VCaP (cell line): ENCODE results near the gene CDC73.
"Not testable (repeated sequence)": the region's sequence is repeated elsewhere in the genome, so short reads cannot be mapped to it uniquely, and the experiment has no call there.

Experiments used
- H3K27ac ChIP-seq: fragments of 450-650 bp; 2 replicates; pipeline ENCODE4 v1.5.1; 2017
- TF ChIP-seq, protein P1 (sequence below): fragments of 450-650 bp; conservative IDR thresholded peaks from 2 replicates; pipeline ENCODE4 v1.5.1; 2017; ENCODE audit warnings: mild to moderate bottlenecking, moderate library complexity

The CDC73 gene

DNA sequence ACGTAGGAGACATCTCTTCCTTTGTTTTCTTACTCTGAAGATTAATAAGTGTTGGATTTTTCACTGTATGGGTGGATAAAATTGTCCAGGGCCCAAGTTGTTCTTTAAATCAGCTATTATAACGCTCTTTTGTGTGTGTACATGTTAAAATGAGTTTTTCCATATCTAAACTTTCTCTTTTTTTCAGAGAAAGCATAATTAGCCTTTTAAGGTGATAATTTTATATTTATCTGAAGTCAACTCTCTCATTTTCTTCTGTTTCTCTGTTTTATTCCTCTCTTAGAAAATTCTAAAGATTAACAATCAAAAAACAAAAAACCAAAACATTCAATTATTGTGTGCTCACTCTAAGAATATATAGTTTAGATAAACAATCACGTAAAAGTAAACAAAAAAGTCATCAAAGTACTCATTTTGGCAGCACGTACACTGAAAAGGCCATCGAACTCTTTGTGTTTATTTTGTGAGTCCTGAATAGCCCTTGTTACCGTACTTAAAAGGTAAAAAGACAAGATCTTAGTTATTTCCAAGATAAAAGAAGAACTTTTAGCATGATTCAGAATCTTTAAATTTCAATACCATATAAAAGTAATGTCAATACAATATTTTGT lies 7.2 kb upstream of the CDC73 start:
- TF ChIP-seq, protein P1, sequence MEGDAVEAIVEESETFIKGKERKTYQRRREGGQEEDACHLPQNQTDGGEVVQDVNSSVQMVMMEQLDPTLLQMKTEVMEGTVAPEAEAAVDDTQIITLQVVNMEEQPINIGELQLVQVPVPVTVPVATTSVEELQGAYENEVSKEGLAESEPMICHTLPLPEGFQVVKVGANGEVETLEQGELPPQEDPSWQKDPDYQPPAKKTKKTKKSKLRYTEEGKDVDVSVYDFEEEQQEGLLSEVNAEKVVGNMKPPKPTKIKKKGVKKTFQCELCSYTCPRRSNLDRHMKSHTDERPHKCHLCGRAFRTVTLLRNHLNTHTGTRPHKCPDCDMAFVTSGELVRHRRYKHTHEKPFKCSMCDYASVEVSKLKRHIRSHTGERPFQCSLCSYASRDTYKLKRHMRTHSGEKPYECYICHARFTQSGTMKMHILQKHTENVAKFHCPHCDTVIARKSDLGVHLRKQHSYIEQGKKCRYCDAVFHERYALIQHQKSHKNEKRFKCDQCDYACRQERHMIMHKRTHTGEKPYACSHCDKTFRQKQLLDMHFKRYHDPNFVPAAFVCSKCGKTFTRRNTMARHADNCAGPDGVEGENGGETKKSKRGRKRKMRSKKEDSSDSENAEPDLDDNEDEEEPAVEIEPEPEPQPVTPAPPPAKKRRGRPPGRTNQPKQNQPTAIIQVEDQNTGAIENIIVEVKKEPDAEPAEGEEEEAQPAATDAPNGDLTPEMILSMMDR, result no peak
- peak overlapping the region; percentile 92 for H3K27ac ChIP-seq

DNA sequence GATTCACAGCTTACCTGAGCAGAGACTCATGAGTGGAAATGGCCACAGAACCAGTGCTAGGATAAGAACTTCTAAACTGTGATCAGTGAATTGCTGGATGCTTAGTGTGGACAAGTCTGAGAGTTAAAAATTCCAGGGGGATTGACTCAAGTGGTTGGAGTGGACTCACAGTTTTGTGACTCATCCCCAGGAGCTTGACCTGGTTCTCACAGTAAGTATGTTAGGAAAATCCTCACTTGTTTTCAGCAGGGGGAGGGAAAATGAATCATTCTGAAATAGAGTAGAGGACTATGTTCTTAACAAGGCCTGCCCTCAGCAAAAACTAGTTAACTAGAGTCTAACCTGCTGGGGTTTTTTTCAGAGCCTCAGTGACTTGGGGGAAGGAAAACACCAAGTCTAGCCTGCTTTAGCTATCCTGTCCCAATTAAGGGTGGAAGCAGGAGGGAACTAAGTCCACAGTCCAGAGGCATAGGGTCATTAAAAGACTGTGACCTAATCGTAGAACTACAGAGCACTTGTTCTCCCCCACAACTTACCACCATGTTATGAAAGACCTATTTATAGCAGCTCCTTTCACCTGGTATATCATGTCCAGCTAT lies 6.1 kb upstream of the CDC73 start:
- H3K27ac ChIP-seq, result no peak overlapping the region
- TF ChIP-seq, protein P1, result no peak

DNA sequence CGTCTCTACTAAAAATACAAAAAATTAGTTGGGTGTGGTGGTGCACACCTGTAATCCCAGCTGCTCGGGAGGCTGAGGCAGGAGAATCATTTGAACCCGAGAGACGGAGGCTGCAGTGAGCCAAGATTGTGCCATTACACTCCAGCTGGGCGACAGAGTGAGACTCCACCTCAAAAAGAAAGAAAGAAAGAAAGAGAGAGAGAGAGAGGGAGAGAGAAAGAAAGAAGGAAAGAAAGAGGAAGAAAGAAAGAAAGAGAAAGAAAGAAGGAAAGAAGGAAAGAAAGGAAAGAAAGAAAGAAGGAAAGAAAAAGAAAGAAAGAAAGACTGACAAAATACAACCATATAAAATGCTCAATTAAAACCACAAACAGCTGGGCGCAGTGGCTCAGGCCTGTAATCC lies 4.7 kb upstream of the CDC73 start:
- H3K27ac ChIP-seq, result not testable (repeated sequence)

DNA sequence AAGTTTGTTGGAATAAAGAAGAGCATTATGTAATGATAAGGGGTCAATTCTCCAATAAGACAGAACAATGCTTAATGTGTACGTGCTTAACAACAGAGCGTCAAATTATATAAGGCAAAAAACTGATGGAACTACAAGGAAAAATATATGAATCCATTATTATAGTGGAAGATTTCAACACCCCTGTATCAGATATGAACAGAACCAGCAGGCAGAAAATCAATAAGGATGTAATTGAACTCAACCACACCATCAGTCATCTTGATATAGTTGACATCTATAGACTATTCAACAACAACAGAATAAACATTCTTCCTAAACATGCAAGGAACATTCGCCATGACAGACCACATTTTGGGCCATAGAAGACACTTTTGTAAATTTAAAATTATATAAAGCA lies 3.6 kb upstream of the CDC73 start:
- TF ChIP-seq, protein P1, result no peak
- no peak overlapping the region for H3K27ac ChIP-seq

DNA sequence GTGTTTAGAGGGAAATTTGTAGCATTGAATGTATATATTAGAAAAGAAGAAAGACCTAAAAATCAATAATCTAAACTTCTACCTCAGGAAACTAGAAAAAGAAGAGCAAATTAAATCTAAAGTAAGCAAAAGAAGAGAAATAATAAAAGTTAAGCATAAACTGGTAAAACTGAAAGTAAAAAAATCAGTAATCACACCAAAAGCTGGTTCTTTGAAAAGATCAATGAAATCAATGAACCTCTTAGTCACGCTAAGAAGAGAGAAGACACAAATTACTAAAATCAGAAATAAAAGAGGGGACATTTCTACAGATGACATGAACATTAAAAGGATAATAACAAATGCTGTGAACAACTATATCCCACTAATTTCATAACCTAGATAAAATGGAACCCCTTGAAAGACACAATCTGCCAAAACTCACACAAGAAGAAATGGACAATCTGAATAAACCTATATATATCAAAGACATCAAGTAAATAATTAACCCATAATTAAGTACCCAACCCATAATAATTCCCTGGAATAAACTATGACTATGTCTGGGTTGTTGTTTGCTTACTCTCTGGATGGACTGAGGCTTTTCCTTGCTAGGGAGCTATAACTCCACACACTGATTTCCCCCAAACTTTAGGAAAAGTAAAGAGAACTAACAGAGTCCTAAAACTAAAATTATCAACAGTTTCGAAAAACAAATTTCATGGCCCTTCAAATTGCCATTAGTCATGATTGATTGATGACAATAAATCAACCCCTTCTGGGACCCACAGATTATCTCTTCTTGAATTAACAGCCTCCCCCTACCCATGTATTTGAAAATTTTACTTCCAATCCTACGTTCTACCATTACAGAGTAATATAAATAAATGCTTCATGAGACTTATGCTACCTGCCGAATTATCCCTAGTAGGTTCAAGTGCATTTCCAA lies 2.8 kb upstream of the CDC73 start:
- H3K27ac ChIP-seq, result no peak overlapping the region

DNA sequence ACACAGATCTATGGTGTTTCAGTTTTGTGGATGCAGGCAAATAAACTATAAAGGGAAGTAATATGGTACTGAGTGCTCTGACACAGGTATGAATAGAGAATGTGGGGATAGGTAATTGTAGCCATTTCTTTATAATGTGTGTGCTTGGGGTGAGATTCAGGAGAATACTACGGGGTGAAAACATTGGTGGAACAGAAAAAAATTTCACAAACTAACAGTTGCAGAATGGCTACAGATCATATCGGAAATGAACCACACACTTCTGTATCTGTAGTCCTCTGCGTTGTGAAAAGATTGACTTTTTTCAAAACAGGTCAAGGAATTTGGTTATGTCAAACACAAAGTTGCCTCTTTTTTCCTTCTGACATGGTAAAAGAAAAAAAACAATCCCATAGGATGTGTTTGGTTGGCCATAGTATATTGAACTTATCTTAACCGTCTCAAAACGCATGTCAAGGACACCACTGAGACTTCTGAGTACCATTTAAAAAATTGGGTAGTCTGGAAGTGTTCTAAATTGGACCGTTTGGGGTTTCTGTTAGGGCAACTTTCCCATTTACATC lies 1.1 kb upstream of the CDC73 start:
- TF ChIP-seq, protein P1, result no peak
- H3K27ac ChIP-seq, result no peak overlapping the region

More for the DNA sequence above, 2.8 kb upstream of the CDC73 start:
- TF ChIP-seq, protein P1, result no peak

DNA sequence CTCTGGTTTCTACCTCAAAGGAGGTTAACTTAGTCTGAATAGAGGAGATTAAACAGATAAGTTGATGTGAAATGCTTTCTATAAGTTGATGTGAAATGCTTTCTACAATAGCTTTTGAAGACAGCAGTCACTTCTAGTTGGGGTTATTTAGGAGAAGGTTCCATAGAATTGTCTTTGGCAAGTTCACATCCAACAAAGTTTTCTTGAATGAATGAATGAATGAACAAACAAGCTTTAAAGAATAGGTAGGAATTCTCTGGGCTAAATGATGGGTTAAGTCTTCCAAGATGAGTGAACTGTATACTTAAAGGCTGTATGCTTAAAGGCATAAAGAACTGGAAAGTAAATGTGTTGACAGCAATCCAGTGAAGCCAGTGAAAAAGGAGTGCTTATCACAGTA lies 1.9 kb downstream of the CDC73 start:
- peak overlapping the region; percentile 91; the same call in 1 of the 2 replicates for H3K27ac ChIP-seq
- TF ChIP-seq, protein P1, result no peak
